ENCODE results near the gene RPS6KL1.

RPS6KL1 gene

GRCh38 chr14:74890262-74890661, 32.8 kb downstream of the RPS6KL1 start:
- no peak for DNase-seq
- TF ChIP-seq, protein P1, sequence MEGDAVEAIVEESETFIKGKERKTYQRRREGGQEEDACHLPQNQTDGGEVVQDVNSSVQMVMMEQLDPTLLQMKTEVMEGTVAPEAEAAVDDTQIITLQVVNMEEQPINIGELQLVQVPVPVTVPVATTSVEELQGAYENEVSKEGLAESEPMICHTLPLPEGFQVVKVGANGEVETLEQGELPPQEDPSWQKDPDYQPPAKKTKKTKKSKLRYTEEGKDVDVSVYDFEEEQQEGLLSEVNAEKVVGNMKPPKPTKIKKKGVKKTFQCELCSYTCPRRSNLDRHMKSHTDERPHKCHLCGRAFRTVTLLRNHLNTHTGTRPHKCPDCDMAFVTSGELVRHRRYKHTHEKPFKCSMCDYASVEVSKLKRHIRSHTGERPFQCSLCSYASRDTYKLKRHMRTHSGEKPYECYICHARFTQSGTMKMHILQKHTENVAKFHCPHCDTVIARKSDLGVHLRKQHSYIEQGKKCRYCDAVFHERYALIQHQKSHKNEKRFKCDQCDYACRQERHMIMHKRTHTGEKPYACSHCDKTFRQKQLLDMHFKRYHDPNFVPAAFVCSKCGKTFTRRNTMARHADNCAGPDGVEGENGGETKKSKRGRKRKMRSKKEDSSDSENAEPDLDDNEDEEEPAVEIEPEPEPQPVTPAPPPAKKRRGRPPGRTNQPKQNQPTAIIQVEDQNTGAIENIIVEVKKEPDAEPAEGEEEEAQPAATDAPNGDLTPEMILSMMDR (IDR thresholded peaks at IDR 0.05; ENCODE audit: low read depth, low read length) = no peak
- H3K4me3 ChIP-seq (ENCODE audit: low read depth, low read length) = no peak overlapping the region
- no peak overlapping the region for H3K27ac ChIP-seq
- peaks cover 82% of the 10 kb centered on the region for H3K36me3 ChIP-seq
- H3K9me3 ChIP-seq (ENCODE audit: severe bottlenecking) = no peaks in the 10 kb centered on the region
- H3K27me3 ChIP-seq (ENCODE audit: insufficient read depth, low read depth, severe bottlenecking) = no peaks in the 10 kb centered on the region

GRCh38 chr14:74888164-74889158, 34.6 kb downstream of the RPS6KL1 start:
- H3K36me3 ChIP-seq = peaks cover 74% of the 10 kb centered on the region
- H3K27me3 ChIP-seq (ENCODE audit: insufficient read depth, low read depth, severe bottlenecking) = no peaks in the 10 kb centered on the region
- TF ChIP-seq, protein P1 (IDR thresholded peaks at IDR 0.05; ENCODE audit: low read depth, low read length) = no peak
- H3K9me3 ChIP-seq (ENCODE audit: severe bottlenecking) = no peaks in the 10 kb centered on the region
- H3K4me3 ChIP-seq (ENCODE audit: low read depth, low read length) = no peak overlapping the region
- DNase-seq = peak; percentile 54
- H3K27ac ChIP-seq = peak overlapping the region; percentile 21; the same call in 1 of the 2 replicates

DNA sequence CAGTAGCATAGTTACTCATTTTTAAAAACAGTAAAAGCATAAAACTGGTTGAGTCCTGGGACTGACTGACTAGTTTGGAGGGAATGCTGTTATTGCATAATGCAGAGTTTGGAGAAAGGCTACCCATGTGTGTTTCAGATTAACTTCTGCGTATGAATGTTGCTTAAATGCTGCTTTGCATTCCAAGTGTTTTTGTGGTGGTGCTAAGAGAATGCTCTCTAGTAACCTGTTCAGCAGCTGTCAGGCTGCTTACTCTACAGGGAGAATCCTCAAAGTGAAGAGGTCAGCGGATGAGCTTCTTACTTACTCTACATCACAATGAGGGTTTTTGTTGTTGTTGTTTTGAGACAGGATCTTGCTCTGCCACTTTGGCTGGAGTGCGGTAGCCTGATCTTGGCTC, 37.1 kb downstream of the RPS6KL1 start:
- Histone ChIP-seq H3K27ac (no peak overlapping the region), H3K36me3 (peaks cover 53% of the 10 kb centered on the region), H3K27me3 (ENCODE audit: insufficient read depth, low read depth, severe bottlenecking) (no peaks in the 10 kb centered on the region), H3K4me3 (ENCODE audit: low read depth, low read length) (no peak overlapping the region), H3K9me3 (ENCODE audit: severe bottlenecking) (no peaks in the 10 kb centered on the region)
- TF ChIP-seq, protein P1 (IDR thresholded peaks at IDR 0.05; ENCODE audit: low read depth, low read length) = no peak
- no peak for DNase-seq

- peak overlapping the region; percentile 74 for H3K27ac ChIP-seq
- H3K4me3 ChIP-seq (ENCODE audit: low read depth, low read length) = peak overlapping the region; percentile 84
- H3K36me3 ChIP-seq = peaks cover 30% of the 10 kb centered on the region
- no peak for DNase-seq
- H3K9me3 ChIP-seq (ENCODE audit: severe bottlenecking) = no peaks in the 10 kb centered on the region
- no peaks in the 10 kb centered on the region for H3K27me3 ChIP-seq (ENCODE audit: insufficient read depth, low read depth, severe bottlenecking)
- TF ChIP-seq, protein P1 (IDR thresholded peaks at IDR 0.05; ENCODE audit: low read depth, low read length) = no peak
These were observed 40.7 kb downstream of the RPS6KL1 start for GRCh38 chr14:74882103-74882920.

GRCh38 chr14:74881431-74882102, 41.5 kb downstream of the RPS6KL1 start, which contains the start of gene DLST:
Gene DLST, plus strand, starts transcription at chr14:74881916. Its CDS starts 38 bp downstream, at chr14:74881954.
- Histone ChIP-seq H3K27ac (peak within 1 kb of the TSS; percentile 74), H3K36me3 (peaks cover 23% of the 10 kb centered on the region), H3K4me3 (ENCODE audit: low read depth, low read length) (peak within 1 kb of the TSS; percentile 84), H3K27me3 (ENCODE audit: insufficient read depth, low read depth, severe bottlenecking) (no peaks in the 10 kb centered on the region), H3K9me3 (ENCODE audit: severe bottlenecking) (no peaks in the 10 kb centered on the region)
- DNase-seq = peak; percentile 87
- TF ChIP-seq, protein P1 (IDR thresholded peaks at IDR 0.05; ENCODE audit: low read depth, low read length) = no peak
